Activated T-cell treated with anti-CD3 and anti-CD28 coated beads for 1 hour (primary cell): ENCODE results near the gene ZNF579.

Experiments used
- DNase-seq: peaks from one replicate; pipeline ENCODE4 v3.0.0-alpha.2; 2020; ENCODE audit warnings: low read depth

The ZNF579 gene

DNA sequence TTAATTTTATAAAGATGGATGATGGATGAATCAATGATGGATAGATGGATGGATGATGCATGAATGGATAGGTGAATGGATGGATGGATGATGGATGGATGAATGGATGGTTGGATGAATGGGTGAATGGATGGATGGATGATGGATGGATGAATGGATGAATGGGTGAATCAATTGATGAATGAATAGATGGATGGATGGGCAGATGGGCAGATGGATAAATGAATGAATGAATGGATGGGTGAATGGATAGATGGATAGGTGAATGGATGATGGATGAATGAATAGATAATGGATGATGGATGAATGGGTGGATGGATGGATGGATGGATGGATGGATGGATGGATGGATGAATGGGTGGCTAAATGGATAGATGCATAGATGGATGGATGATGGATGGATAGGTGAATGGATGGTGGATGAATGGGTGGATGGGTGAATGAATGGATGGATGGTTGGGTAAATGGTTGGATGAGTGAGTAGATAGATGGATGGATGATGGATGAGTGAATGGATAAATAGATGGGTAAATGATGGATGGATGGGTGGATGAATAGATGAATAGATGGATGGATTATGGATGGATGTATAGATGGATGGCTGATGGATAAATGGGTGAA, 12.8 kb downstream of the ZNF579 start:
- no peak for DNase-seq

DNA sequence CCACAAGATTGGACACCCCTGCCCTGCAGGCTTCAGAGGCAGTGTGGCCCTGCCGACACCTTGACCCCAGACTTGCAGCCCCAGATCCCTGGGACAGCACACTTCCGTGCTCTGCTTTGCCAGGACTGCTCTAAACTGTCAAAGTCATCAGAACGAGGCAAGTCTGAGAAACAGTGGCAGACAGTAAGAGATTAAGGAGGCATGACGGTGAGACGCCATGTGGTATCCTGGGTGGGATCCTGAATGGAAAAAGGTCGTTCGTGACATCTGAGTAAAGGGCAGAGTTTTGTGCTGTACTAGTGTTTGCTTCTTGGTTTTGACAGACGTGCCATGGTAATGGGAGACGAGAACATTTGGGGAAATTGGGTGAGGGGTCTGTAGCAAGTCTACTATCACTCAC, 13.8 kb downstream of the ZNF579 start:
- DNase-seq: no peak

DNA sequence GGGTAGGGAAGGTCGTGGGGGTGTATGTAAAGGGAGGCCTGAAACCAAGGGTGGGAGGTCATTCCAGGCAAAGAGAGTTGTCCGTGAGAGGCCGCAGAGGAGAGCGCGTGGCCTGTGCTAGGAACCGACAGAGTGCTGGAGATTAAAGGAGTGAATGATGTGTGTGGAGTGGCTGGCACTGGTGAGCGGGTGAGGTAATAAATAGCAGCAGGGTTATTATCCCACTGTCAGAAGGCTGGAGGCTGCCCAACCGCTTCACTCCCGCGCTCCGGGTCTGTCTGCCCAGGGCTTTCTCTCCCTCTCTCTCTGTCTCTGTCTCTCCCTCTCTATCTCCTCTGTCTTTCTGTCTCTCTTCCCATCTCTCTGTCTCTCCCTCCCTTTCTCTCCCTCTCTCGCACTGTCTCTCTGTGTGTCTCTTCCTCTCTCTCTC, 17.4 kb downstream of the ZNF579 start:
- DNase-seq: no peak

DNA sequence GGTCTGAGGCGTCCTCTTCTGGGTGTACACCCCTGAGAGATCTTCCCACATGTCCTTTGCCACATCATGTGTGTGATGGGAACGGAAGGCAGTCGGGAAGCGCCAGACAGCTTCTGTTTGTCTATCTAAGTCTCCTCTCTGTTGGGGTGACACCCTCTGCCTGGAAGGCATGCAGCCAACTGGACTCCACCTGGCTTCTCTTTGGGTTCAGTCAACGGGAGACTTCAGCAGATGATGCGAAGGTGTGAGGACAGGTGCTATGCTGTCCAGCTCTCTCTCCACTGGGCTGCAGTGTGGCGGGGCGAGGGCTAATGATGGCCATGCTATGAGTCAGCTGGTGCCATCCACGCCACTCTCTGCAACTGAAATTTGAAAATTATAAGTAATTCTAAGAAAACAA, 21.0 kb downstream of the ZNF579 start:
- DNase-seq: no peak

DNA sequence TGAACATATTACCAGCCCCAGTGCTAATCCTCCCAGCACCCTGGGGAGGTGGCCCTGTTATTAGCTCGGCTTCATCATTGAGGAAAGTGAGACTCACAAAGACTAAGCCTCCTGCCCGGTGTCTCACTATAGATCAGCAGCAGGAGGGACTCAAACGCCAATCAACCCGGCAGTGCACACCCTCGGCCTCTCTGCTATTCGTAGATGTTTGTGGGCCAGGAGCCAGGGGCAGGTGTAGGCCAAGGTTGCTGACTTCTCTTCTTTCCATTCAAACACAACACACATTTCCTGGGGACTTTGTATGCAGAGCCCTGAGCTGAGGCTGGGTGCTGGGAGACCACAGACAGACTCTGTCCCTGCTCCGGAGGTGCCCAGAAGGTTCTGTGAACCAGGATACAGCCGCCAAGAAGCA, 25.9 kb downstream of the ZNF579 start:
- DNase-seq: no peak

DNA sequence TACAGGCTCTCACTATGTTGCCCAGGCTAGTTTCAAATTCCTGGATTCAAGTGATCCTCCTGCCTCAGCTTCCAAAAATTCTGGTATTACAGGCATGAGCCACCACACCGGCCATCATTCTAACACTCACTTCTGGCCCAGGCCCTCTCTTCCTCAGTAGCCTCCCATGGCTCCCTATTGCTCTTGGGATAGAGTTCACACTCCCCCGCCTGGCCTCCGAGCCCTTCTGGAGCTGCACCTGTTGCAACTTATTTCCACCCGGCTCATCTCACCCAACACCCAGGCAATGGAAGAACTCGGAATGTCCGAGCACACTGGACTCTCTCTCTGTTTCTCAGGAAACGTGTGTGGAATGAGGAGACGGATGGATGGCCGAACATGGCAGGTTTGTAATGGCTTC, 26.3 kb downstream of the ZNF579 start:
- DNase-seq: no peak

DNA sequence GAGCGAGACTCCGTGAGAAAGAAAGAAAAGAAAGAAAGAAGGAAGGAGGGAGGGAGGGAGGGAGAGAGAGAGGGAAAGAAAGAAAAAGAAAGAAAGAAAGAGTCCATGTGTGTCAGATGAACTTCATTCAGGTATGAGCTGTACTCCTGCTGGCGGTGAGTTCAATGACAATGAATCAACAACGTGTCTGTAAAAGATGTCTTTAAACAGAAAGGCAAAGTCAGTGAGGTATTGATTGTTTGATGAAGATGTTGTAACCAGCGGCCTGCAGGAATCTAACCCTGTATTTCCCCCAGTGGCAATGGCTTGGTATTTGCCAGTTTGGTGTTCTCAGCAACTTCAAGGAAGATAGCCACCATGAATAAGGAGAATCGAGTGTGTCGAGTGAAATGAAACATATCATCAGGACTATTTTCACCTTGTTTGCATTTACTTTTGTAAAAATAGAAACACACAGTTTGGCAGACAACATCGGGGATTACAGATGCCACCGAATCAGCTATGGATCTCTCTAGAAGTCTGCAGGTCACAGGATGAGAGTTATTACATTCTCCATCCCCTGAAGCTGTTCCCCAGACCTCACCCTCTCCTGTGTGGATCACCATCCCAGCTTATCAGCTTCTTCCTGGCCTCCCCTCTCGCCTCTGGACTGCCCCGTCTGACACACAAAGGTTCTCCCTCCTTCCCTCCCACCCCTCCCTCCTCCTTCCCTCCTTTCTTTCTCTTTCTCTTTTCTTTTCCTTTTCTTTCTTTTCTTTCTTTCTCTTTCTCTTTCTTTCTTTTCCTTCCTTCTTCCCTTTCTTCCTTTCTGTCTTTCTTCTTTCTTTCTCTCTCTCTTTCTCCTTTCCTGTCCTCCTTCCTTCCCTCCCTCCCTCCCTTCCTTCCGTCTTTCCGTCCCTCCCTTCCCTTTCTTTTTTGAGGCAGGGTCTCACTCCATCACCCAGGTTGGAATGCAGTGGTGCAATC, 27.1 kb downstream of the ZNF579 start:
- DNase-seq: no peak

DNA sequence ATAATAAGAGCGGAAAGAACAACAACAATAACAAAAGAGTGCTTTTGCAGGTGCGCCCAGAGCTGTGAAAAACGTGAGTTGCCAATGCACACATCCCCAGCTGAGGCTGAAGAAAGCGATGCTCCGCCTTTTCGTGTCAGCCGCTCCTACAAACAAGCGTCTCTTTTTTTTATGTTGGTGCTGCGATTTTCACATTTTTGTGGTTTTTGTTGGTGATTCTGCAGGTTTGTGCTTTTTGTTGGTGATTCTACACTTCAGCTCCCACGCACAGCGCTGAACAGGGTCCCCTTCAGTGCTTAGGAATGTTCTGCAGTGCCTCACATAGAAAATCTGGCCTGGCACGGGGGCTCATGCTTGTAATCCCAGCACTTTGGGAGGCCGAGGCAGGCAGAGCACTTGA, 28.0 kb downstream of the ZNF579 start:
- no peak for DNase-seq

DNA sequence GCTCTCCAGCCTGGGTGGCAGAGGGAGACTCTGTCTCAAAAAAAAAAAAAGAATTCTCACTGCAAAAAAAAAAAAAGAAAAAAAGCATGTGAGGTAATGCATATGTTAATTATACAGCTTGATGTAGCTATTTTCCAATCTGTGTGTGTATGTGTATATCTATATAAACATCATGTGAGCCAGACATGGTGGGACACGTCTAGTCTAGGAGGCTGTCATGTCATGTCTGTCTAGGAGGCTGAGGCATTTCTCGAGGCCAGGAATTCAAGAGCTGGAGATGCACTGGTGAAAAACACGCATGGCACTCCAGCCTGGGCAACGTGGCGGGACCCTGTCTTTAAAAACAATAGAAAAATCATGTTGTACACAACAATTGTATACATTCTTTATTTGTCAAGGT, 28.4 kb downstream of the ZNF579 start:
- DNase-seq: no peak

DNA sequence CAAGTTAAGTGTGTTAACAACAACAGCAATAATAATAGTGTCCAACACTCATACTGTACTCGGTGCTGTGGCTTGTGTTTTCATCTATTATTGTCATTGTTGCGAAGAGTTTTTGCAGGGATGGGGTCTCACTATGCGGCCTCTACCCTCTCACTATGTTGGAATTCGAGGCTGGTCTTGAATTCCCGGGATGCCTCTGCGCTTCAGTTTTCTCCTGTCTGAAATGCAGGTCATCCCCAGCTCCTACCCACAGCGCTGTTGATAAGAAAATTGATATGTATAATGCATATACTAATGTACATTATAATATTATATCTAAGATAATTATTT, 30.4 kb downstream of the ZNF579 start:
- no peak for DNase-seq

DNA sequence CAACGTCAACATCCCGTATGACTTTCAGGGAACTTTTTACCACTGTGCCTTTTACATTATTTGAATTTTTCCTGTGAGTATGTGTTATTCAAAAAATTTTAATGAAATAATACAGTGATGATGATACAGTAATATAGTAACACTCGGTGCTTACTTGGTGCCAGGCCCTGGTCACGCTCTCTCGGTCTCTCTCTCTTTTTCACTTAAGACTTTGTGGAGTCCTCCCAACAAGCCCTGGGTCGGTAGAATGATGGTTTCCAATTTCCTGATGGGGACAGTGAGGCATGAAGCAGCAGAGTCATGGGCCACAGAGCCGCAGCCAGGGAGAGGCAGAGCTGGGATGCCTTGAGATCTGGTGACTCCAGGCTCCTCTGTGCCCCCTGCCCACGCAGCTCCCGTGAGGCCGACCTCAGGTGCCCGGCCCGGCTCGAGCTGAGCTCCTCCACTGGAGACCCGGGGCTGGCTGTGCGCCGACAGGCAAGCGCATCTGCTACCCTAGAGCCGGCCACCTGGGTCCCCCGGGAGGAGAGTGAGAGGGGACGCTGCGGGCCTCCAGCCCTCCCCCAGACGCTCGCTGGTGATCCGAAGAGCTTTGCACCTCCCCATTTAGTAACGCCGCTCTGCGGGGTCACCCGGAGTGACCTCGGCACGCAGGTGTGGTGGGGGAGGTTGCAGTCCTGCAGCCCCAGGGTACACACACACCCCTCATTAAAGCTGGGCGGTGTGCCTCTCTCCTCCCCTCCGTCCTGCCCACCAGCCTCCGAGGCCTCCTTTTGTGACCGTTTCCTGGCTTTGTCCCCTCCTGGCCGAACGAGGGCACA, 30.9 kb downstream of the ZNF579 start:
- no peak for DNase-seq

DNA sequence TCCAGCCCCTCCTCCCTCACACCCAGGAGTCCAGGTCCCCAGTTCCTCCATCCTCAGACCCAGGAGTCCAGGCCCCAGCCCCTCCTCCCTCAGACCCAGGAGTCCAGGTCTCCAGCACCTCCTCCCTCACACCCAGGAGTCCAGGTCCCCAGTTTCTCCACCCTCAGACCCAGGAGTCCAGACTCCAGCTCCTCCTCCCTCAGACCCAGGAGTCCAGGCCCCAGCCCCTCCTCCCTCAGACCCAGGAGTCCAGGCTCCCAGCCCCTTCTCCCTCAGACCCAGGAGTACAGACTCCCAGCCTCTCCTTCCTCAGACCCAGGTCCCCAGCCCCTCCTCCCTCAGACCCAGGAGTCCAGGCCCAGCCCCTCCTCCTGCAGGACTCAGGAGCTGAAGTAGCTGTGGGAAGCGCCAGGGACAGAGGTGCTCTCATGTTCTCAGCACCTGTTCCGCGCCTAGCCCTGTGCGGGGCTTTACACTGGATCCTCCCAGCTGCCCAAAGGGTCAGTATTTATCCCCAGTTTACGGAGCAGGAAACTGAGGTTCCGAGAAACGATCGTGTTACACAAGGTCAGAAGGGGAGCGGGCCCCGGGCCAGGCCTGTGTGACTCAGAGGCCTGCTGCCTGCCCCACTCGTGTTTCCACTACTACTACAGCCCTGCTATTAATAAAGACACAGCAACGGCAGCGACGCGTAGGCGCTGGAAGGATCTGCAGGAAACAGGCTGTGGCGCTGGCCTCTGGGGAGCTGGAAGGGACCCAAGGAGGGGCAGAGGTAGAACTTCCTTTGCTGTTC, 33.6 kb downstream of the ZNF579 start:
- no peak for DNase-seq

DNA sequence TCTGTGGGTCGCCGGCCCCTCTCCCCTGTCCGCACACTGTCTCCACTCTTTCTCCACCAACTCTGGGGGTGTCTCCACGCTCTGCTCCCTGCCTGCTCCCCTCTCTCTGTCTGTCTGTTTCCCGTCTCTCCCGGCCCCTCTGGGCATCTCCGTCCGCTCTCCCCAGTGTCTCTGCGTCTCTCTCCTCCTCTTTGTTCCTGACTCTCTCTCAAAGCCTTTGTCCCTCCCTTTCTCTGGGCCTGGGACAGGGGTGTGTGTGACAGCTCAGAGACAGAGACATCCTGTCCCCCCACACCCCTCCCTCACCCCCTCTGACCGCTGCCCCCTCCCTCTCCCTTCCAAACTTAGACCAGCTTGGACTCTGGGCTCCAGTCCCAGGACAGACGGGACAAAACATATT, 34.6 kb downstream of the ZNF579 start:
- DNase-seq: no peak

DNA sequence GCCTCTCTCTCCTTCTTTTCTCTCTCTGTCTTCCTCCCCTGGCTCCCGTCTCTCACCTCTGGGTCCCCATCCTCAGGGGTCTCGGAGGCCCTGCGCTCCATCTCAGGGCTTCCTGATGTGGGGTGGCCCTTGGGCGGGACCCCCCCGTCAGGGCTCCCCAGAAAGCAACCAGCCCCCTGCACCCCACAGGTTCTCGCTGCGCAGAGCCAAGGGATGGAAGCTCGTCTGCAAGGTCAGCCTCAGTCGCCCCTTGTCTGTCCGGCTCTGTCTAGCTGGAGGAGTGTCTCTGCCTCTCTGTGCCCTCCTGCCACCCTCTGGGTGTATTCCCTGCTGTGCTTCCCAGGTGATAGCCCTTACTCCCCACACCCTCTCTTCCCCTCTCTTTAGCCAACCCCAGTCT, 35.2 kb downstream of the ZNF579 start, which contains the start of gene SBK3:
Gene SBK3, minus strand, starts transcription at position 101 of the 400 bp plus-strand sequence. Its CDS starts 0 bp downstream, at position 101.
- DNase-seq: no peak

DNA sequence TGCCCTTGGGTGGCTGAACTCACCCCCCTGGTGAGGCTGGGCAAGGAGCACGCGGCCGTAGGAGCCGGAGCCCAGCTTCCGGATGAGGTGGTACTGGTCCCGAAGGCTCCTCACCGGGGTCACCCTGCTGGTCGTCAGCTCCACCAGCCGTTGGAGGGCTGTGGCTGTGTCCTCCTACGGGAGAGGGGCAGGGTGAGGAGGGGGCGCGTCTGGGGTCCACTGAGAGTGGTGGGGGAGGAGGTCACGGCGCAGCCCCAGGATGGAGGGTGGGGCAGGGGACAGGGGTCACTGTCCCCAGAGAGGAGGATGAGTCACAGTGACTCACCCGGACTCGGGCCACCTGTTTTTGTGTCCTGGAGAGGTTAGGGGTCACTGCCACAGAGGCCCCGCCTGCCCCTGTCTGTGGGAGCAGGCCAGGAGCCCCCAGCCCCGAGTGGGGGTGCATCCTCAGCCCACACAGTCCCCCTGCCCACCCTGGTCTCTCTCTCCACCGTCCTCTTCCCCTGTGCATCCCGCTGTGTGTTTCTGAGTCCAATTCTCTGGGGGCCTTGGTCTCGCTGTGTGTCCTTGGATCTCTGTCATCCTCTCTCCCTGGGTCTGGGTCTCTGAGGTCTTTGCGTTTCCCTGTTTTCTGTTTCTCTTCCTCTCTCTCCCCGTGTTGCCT, 35.7 kb downstream of the ZNF579 start:
- DNase-seq: no peak

DNA sequence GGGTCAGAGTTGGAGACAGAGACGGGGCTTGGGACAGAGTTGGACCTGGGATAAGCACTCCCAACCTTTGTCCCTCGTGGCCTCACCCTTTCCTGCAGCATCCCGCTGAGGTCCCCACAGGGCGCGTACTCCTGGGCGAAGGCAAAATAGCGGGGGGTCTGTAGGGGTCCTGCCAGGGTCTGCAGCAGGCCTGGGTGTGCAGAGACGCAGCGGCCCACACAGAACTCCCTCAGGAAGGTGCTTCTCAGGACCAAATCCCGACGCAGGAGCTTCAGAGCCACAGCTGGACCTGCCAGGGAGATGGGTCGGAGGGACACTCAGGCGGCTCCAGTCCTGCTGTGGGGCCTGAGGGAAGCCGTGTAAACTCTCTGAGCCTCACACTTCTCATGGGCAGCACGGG, 36.6 kb downstream of the ZNF579 start:
- no peak for DNase-seq

DNA sequence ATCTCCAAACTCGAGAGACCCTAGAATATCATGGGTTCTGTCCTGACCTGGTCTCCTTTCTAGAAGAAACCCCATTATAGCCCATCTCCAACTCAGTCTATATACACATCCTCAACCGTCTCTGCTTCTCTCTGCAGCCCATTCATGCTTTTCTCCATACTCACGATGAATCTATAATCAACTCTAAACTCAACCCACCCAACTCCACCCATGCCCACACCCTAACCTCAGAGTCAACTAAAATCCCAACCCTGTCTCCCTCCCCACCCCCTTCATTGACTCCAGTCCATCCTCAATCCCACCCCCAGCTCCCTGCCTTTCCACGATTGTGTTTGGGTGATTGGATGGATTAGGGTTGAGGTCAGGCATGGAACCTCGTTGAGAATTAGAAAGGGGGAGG, 37.1 kb downstream of the ZNF579 start:
- DNase-seq: no peak

DNA sequence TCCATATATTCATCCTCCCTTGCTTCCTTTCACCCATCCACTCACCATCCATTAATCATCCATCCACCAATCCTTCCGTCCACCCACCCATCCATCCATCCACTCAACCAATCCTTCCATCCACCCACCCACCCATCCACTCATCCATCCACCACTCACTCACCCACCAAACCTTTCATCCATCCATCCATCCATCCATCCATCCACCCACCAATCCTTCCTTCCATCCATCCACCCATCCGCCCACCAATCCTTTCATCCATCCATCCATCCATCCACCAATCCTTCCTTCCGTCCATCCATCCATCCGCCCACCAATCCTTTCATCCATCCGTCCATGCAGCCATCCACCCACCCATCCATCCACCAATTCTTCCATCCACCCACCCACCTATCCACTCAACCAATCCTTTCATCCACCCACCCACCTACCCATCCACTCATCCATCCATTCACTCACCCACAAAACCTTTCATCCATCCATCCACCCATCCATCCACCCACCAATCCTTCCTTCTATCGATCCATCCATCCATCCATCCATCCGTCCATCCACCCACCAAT, 38.3 kb downstream of the ZNF579 start:
- DNase-seq: no peak

DNA sequence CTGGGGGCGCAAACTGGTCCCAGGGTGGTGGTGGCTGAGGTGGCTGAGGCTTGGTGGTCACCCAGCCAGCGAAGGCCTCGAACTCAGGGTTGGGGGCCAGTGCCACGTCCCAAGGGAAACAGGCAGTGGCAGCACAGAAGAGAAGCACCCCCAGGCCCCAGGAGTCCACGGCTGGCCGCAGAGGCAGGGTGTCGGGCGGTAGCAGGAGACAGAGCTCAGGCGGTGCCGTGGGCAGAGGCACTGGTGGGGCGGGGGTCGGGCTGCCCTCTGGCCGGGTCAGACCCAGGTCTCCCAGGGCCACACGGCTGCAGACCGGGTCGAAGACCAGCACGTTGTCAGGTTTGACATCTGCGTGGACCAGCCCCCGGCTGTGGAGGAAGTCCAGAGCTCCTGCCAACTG, 39.6 kb downstream of the ZNF579 start:
- DNase-seq: no peak

DNA sequence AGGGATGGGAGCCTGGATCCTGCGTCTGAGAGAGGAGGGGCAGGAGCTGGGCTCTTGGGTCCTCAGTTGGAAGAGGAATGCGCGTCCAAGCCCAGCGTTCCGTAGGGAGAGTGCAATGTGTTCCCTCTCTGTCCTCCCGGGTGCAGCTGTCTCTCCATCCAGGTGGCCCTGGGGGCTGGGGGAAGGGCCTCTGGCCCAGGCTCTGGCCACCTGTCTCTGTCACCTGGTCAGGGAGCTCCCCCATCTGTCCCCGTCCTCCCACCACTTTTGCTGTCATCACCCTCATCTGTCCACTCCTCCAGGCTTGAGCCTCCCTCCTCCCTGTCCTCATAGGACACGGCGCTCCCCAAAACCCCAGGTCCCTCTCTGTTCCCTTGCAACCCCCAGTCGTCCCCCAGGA, 40.0 kb downstream of the ZNF579 start:
- no peak for DNase-seq
